IMR-90 (cell line): Measurements from ENCODE around the gene SLC22A16.
A peak's percentile ranks its signal among the peaks of the same experiment; 100 is the strongest.
"Not testable (repeated sequence)": the region's sequence is repeated elsewhere in the genome, so short reads cannot be mapped to it uniquely, and the experiment has no call there.

ENCODE experiments used
- CEBPB ChIP-seq: IDR thresholded peaks from 2 replicates; pipeline ENCODE4 v1.6.1; 2012; ENCODE audit warnings: low read depth, low read length, improper control_type of control experiment
- CHD1 ChIP-seq: IDR thresholded peaks from 2 replicates; pipeline ENCODE4 v1.6.1; 2012; ENCODE audit warnings: low read depth, low read length, improper control_type of control experiment
- MAFK ChIP-seq: IDR thresholded peaks from 2 replicates; pipeline ENCODE4 v1.6.1; 2012; ENCODE audit warnings: low read depth, low read length, improper control_type of control experiment
- NFE2L2 ChIP-seq: fragments of 150-350 bp; IDR thresholded peaks from 2 replicates; pipeline ENCODE4 v1.6.1; 2016; ENCODE audit warnings: low read depth, mild to moderate bottlenecking, low read length
- POLR2A ChIP-seq: IDR thresholded peaks from 2 replicates; pipeline ENCODE4 v1.6.1; 2012; ENCODE audit warnings: mild to moderate bottlenecking, low read depth, low read length
- RCOR1 ChIP-seq: IDR thresholded peaks from 2 replicates; pipeline ENCODE4 v1.6.1; 2012; ENCODE audit warnings: mild to moderate bottlenecking, low read length, improper control_type of control experiment; ENCODE audit not compliant: insufficient replicate concordance
- TF ChIP-seq, protein P1 (sequence below): conservative IDR thresholded peaks from 2 replicates; pipeline ENCODE4 v1.5.1; 2012; ENCODE audit warnings: mild to moderate bottlenecking, low read depth, low read length, improper control_type of control experiment
- TF ChIP-seq, protein P2 (sequence below): fragments of 150-350 bp; IDR thresholded peaks from 2 replicates; pipeline ENCODE4 v1.6.1; 2017; ENCODE audit warnings: mild to moderate bottlenecking, antibody characterized with exemption, low read length, low read depth

DNA sequence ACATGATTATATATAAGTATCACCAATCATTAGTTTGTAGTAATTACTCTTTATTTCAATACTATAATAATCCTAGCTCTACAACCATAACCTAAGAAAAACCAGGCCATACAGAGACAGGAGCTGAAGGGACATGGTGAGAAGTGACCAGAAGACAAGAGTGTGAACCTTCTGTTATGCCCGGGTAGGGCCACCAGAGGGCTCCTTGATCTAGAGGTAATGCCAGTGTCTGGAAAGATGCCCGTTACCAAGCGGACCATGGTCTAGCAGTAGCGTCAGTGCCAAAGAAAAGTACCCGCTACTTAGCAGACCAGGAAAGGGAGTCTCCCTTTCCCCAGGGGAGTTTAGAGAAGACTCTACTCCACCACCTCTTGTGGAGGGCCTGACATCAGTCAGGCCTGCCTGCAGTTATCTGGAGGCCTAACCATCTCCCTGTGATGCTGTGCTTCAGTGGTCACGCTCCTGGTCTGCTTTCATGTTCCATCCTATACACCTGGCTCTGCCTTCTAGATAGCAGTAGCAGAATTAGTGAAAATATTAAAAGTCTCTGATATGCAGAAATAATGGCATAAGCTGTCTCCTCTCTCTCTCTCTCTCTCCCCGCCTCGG, 18.7 kb downstream of the SLC22A16 start:
- not testable (repeated sequence) for TF ChIP-seq RCOR1, CEBPB, NFE2L2, MAFK, POLR2A, CHD1
- TF ChIP-seq, protein P1, sequence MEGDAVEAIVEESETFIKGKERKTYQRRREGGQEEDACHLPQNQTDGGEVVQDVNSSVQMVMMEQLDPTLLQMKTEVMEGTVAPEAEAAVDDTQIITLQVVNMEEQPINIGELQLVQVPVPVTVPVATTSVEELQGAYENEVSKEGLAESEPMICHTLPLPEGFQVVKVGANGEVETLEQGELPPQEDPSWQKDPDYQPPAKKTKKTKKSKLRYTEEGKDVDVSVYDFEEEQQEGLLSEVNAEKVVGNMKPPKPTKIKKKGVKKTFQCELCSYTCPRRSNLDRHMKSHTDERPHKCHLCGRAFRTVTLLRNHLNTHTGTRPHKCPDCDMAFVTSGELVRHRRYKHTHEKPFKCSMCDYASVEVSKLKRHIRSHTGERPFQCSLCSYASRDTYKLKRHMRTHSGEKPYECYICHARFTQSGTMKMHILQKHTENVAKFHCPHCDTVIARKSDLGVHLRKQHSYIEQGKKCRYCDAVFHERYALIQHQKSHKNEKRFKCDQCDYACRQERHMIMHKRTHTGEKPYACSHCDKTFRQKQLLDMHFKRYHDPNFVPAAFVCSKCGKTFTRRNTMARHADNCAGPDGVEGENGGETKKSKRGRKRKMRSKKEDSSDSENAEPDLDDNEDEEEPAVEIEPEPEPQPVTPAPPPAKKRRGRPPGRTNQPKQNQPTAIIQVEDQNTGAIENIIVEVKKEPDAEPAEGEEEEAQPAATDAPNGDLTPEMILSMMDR: peak; percentile 22
- TF ChIP-seq, protein P2, sequence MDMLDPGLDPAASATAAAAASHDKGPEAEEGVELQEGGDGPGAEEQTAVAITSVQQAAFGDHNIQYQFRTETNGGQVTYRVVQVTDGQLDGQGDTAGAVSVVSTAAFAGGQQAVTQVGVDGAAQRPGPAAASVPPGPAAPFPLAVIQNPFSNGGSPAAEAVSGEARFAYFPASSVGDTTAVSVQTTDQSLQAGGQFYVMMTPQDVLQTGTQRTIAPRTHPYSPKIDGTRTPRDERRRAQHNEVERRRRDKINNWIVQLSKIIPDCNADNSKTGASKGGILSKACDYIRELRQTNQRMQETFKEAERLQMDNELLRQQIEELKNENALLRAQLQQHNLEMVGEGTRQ: not testable (repeated sequence)
